ENCODE data around the gene FBXO17. TPM values are rescaled to one million over a fixed set of nuclear protein-coding genes. Genes with fewer than 3 reads are reported as not detected.

Gene FBXO17
- total RNA-seq, 1 donor from 2014 or later: 77.3 TPM

DNA sequence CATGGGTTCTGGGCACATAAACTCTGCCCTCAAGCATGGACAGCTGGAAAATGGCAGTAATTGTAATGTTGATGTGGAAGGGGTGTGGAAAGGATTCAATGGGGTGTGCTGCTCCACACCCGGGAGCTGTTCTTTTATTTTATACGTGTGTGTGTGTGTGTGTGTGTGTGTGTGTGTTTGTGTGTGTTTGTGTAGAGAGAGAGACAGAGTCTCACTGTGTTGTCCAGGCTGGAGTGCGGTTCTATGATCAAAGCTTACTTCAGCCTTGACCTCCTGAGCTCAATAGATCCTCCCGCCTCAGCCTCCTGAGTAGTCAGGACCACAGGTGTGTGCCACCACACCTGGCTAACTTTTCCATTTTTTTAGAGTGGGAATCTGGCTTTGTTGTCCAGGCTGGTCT lies 42.0 kb downstream of the FBXO17 start:
- Mint-ChIP-seq H3K4me1 (peaks cover 17% of the 10 kb centered on the region), H3K27me3 (ENCODE audit: low read depth) (no peaks in the 10 kb centered on the region), H3K36me3 (peaks cover 32% of the 10 kb centered on the region), H3K4me3 (no peak overlapping the region), H3K9me3 (peaks cover 18% of the 10 kb centered on the region), H3K27ac (no peak overlapping the region)
- no peak for DNase-seq (ENCODE audit: low spot score in 2 of 2, unreplicated experiment in 2 of 2)
- TF ChIP-seq, protein P1, sequence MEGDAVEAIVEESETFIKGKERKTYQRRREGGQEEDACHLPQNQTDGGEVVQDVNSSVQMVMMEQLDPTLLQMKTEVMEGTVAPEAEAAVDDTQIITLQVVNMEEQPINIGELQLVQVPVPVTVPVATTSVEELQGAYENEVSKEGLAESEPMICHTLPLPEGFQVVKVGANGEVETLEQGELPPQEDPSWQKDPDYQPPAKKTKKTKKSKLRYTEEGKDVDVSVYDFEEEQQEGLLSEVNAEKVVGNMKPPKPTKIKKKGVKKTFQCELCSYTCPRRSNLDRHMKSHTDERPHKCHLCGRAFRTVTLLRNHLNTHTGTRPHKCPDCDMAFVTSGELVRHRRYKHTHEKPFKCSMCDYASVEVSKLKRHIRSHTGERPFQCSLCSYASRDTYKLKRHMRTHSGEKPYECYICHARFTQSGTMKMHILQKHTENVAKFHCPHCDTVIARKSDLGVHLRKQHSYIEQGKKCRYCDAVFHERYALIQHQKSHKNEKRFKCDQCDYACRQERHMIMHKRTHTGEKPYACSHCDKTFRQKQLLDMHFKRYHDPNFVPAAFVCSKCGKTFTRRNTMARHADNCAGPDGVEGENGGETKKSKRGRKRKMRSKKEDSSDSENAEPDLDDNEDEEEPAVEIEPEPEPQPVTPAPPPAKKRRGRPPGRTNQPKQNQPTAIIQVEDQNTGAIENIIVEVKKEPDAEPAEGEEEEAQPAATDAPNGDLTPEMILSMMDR (IDR thresholded peaks at IDR 0.05; ENCODE audit: unreplicated experiment): no peak

GRCh38 chr19:38932425-38933179 lies 42.9 kb downstream of the FBXO17 start:
- Mint-ChIP-seq H3K4me3 (peak overlapping the region; percentile 98), H3K36me3 (peaks cover 33% of the 10 kb centered on the region), H3K9me3 (peaks cover 18% of the 10 kb centered on the region), H3K4me1 (peaks cover 17% of the 10 kb centered on the region), H3K27ac (no peak overlapping the region), H3K27me3 (ENCODE audit: low read depth) (no peaks in the 10 kb centered on the region)
- TF ChIP-seq, protein P1 (IDR thresholded peaks at IDR 0.05; ENCODE audit: unreplicated experiment): no peak
- DNase-seq (ENCODE audit: low spot score in 2 of 2, unreplicated experiment in 2 of 2): no peak

GRCh38 chr19:38931521-38931793 lies 44.1 kb downstream of the FBXO17 start:
- Mint-ChIP-seq H3K4me1 (peaks cover 17% of the 10 kb centered on the region), H3K27ac (peak overlapping the region; percentile 100), H3K27me3 (ENCODE audit: low read depth) (no peaks in the 10 kb centered on the region), H3K4me3 (peak overlapping the region; percentile 98), H3K9me3 (peaks cover 18% of the 10 kb centered on the region), H3K36me3 (peaks cover 33% of the 10 kb centered on the region)
- no peak for DNase-seq (ENCODE audit: low spot score in 2 of 2, unreplicated experiment in 2 of 2)
- TF ChIP-seq, protein P1 (IDR thresholded peaks at IDR 0.05; ENCODE audit: unreplicated experiment): no peak

GRCh38 chr19:38930776-38931520 lies 44.6 kb downstream of the FBXO17 start, which contains the start of gene MRPS12:
TSS of gene MRPS12 (plus strand) at chr19:38930944. CDS start at chr19:38931295, 351 bp downstream.
- TF ChIP-seq, protein P1 (IDR thresholded peaks at IDR 0.05; ENCODE audit: unreplicated experiment): no peak
- peak within 1 kb of the TSS; percentile 100 for H3K27ac Mint-ChIP-seq
- no peaks in the 10 kb centered on the region for H3K27me3 Mint-ChIP-seq (ENCODE audit: low read depth)
- peaks cover 30% of the 10 kb centered on the region for H3K36me3 Mint-ChIP-seq
- peaks cover 17% of the 10 kb centered on the region for H3K4me1 Mint-ChIP-seq
- peak within 1 kb of the TSS; percentile 98 for H3K4me3 Mint-ChIP-seq
- peak; percentile 96 to 97 for DNase-seq (ENCODE audit: low spot score in 2 of 2, unreplicated experiment in 2 of 2)
- peaks cover 15% of the 10 kb centered on the region for H3K9me3 Mint-ChIP-seq

GRCh38 chr19:38929929-38930775 lies 45.4 kb downstream of the FBXO17 start, which contains the start of gene SARS2:
TSS of gene SARS2 (minus strand) at chr19:38930763. CDS start at chr19:38930736, 27 bp downstream.
- TF ChIP-seq, protein P1 (IDR thresholded peaks at IDR 0.05; ENCODE audit: unreplicated experiment): peak; percentile 97
- peaks cover 17% of the 10 kb centered on the region for H3K4me1 Mint-ChIP-seq
- peaks cover 27% of the 10 kb centered on the region for H3K36me3 Mint-ChIP-seq
- peak within 1 kb of the TSS; percentile 100 for H3K27ac Mint-ChIP-seq
- H3K9me3 Mint-ChIP-seq: peaks cover 7% of the 10 kb centered on the region
- H3K27me3 Mint-ChIP-seq (ENCODE audit: low read depth): no peaks in the 10 kb centered on the region
- peak within 1 kb of the TSS; percentile 98 for H3K4me3 Mint-ChIP-seq
- DNase-seq (ENCODE audit: low spot score in 2 of 2, unreplicated experiment in 2 of 2): peak; percentile 93 to 97

Data from mesothelial cell of epicardium (in vitro differentiated cells).